ENCODE measurements around the gene SLC25A11. TPM values are rescaled to one million over a fixed set of nuclear protein-coding genes. Genes with fewer than 3 reads are reported as not detected.
"Not testable (repeated sequence)": the region's sequence is repeated elsewhere in the genome, so short reads cannot be mapped to it uniquely, and the experiment has no call there.

The SLC25A11 gene
- total RNA-seq, 2 experiments from 2014 or later, result 91.7 to 92.9 TPM

DNA sequence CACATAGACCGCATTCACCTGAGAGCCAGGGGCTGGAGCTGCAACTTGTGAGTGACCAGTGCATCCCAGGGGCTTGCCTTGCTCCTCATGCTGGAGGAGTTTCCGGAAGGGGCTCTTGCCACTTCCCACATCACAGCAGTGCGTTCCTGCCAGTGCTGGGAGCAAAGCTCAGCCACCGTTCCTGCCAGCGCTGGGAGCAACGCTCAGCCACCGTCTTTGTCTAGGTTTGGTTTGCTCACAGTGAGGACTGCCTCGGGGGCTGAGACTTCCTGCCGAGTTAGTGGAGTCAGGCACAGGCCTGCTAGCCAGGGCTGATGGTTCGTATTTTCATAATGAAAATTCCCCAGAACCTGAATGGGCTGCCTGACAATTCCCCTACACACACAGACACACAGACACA is 31.5 kb downstream of the SLC25A11 start:
- ChIA-PET POLR2A (interaction anchor here (0.8 kb wide), 1 partner anchor 31 kb away, joined by 3 read pairs; the partner anchor contains the start of gene SLC25A11), CTCF (interaction anchor here (0.9 to 1.9 kb wide), 10 partner anchors 9 to 152 kb away, joined by 3 to 12 read pairs (median 4); partner anchors contain the start of genes C17orf107, CAMTA2, RNF167 and SLC25A11)

DNA sequence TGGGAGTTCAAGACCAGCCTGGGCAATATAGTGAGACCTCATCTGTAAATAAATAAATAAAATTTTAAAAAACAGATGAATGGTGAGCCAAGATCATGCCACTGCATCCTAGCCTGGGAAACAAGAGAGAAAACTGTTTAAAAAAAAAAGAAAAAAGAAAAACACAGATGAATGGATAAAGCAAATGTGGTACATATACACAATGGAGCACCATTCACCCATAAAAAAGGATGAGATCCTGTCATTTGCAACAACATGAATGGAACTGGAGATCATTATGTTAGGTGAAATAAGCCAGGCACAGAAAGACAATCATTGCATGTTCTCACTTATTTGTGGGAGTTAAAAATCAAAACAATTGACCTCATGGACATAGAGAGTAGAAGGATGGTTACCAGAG is 33.2 kb downstream of the SLC25A11 start:
- CTCF ChIA-PET, POLR2A ChIA-PET: not testable (repeated sequence)

DNA sequence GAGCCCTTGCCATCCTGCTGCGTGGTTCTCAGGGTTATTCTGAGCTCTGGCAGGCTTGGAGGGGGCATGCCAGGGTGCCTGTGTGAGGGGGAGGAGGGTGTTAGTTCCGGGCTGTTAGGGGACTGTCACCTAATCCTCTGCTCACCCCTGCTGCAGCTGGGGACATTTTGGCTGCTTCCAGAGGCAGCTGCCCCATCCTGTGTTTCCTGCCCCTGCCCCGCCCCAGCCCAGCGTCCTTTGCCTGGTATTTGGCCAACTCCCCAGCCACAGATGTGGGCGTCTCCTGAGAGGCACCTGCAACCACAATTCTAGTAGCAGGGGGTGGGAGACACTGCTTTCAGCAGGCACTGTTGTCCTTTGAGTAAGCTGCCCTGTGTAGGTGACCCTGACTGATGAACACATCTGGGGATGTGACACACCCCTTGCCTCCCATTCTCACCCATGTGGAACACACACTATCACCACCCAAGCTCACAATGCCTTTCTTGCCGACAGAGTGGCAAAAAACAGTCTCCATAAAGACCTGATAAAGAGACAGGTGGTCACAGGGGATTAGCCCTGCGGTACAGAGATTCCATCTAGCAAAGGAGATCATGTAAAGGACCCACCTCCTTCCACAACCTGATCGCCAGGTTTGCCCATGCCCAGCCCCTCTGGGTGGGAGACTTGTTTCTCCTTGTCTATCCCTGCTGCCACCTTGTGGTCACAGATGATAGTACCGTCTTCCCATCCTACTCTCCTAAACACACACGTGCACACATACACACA is 36.6 kb downstream of the SLC25A11 start, which contains the start of gene CHRNE:
Gene CHRNE (minus strand): TSS at position 48 of the 768 bp plus-strand sequence. CDS start 35 bp downstream, at position 13.
- POLR2A ChIA-PET, result interaction anchor here (0.7 to 1.2 kb wide), 2 partner anchors 113 to 1156 kb away, joined by 3 to 4 read pairs; no protein-coding TSS in a partner anchor
- CTCF ChIA-PET, result interaction anchor here (0.6 to 2.5 kb wide), 6 partner anchors 9 to 113 kb away, joined by 3 to 12 read pairs (median 4); partner anchors contain the start of genes RNF167 and SLC25A11

DNA sequence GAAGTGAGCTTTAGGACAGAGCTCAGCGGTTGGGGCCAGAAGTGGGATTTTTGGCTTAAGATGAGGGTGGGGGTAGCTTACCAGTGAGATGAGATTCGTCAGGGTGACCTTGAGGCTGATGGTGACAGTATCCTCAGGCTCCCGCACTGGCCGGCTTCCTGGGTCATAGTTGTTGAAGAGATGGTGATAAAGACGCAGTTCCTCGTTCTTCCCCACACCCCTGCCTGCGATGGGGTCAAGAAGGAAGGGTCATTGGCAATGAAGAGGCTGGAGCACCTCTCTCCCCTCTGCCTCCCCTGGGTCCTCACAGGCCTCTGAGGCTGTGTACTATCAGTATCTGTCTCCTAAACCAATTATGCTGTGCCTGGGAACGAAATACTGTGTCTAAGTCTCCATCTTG is 37.3 kb downstream of the SLC25A11 start:
- CTCF ChIA-PET, result interaction anchor here (1.5 to 2.5 kb wide), 4 partner anchors 9 to 112 kb away, joined by 4 to 12 read pairs (median 7); partner anchors contain the start of genes RNF167 and SLC25A11
- POLR2A ChIA-PET, result interaction anchor here (1.2 kb wide), 1 partner anchor 112 kb away, joined by 4 read pairs; no protein-coding TSS in a partner anchor

DNA sequence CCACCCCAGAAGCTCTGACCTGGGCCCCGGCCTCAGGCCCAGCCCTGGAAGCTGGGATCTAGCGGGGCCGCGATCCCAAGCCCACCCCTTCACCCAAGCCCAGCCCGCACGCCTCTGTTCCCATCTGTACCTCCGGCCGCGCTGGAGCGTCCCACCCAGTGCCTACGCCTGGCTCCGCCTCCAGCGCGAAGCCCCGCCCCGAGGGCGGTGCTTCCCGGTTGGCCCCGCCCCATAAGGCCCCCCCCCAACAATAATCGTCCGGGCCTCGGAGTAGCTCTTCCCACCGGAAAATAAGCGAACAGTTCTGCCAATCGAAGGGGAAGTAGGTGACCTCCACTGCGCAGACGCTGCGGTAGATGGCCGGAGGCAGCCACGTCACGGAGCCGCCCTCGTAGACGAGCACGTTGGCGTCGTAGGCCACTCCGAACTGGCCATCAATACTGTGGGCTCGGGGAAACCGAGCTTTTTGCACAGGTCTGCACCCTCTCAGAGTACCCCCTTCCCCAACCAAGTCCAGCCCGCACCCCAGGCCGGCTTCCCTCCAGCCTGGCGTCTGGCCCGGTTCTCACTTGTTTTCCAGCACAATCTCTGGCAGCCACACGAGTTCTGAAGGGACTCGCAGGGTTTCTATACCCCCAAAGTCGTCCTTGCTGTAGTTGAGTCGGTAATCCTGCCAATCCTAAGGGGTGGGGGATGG is 38.0 kb downstream of the SLC25A11 start:
- ChIA-PET CTCF (interaction anchor here (0.6 to 2.5 kb wide), 2 partner anchors 25 to 112 kb away, joined by 3 to 9 read pairs; no protein-coding TSS in a partner anchor), POLR2A (interaction anchor here (0.6 to 2.0 kb wide), 3 partner anchors 37 to 112 kb away, joined by 3 to 7 read pairs (median 3); no protein-coding TSS in a partner anchor)

DNA sequence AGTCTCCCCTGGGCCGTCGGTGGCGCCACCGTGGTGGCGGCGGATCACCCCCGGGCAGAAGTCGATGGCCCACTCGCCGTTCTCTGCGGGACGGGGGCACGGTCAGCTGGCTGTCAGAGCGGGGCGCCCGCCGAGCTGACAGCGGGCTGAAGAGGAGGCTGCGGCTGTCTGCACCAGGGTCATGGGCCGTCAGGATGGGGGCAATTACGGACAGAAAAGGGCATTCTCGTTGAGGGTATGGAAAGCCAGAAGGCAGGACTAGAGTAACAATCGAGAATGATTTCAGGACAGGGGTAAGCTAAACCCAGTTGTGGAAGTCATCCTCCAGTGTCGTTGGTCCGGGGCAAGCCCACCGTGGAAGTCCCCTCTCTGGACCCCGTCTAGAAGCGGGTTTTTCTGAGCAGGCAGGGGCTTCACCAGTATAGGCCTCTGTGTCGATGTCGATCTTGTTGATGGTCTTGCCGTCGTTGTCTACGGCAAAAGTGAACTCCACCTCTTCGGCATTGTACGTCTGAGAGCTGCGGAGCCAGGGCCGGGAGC is 38.7 kb downstream of the SLC25A11 start:
- POLR2A ChIA-PET, result interaction anchor here (0.6 to 2.0 kb wide), 3 partner anchors 12 to 111 kb away, joined by 3 to 7 read pairs (median 3); no protein-coding TSS in a partner anchor
- CTCF ChIA-PET, result interaction anchor here (0.6 to 2.6 kb wide), 4 partner anchors 25 to 936 kb away, joined by 3 to 17 read pairs (median 7); partner anchors contain the start of gene SPAG7

DNA sequence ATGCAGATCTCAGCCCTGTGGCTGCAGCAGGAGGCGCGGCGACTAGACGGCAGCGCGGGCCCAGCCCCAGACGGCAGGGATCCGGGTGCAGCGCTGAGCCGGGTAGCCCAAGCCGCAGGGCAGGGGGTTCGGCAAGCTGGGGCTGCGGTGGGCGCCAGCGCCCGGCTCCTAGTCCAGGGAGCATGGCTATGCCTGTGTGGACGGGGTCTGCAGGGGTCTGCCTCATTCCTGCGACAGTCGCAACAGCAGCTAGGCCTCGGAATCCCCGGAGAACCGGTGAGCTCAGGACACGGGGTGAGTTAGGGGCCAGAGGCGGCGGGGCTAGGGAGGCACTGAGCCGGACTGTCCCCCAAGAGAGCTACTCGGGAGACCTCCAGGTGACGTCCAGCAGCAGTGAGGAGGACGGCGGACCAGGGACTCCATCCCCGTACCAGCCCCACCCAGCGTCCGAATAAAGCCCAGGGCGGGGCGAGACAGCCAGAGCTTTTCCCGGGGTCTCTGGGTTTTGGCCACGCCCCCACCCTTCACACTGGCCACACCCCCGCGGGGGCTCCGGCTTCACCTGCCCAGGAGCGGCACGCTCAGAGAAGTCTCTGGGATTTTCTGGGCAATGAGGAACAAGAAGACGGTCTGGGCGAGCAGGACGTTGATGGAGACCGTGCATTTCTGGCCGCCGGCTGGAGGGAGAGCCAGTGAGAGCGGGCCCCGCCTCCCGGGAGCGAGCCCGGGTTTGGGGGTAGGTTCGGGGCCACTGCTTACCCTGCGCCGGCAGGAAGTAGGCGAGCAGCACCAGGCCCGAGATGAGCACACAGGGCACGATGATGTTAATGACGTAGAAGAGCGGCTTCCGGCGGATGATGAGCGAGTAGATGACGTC is 39.4 kb downstream of the SLC25A11 start:
- ChIA-PET POLR2A (interaction anchor here (0.5 to 2.0 kb wide), 8 partner anchors 13 to 196 kb away, joined by 3 to 7 read pairs (median 4); partner anchors contain the start of gene ARRB2), CTCF (interaction anchor here (0.6 to 3.0 kb wide), 7 partner anchors 9 to 935 kb away, joined by 3 to 17 read pairs (median 9); partner anchors contain the start of genes RNF167, SLC25A11 and SPAG7)

DNA sequence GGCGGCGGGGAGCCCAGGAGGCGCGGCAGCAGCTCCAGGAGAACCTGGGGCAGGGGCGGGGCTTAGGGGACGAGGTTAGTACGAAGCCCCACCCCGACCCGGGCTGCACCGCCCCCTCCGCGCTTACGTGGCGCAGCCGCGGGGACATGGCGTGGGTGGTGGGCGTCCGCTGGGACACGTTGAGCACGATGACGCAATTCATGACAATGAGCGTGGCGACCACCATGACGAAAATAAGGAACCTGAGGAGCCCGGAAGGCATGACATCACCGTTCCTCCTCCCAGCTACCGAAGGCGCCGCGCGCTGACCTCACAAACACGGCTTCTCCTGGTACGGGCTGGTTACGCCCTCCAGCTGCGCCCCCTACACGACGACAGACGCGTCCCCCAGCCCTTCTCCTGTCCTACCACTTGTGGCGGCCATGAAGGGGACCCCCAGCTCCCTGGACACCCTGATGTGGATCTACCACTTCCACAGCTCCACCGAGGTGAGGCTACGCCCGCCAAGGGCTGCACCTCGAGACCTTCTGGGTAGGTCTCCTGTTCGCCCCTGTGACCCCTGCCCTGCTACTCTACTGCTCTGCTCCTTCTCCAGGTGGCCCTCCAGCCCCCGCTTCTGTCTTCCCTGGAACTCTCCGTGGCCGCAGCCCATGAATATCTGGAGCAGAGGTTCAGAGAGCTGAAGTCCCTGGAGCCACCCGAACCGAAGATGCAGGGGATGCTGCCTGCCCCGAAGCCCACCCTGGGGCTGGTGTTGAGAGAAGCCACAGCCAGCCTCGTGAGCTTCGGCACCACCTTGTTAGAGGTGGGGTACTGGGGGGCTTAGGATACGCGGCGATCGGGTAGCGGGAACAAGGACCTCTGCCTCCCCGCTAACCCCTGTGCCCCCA is 40.3 kb downstream of the SLC25A11 start, which contains the start of gene C17orf107:
Gene C17orf107 (plus strand): TSS at position 196 of the 890 bp plus-strand sequence. CDS start 227 bp downstream, at position 423.
- POLR2A ChIA-PET, result interaction anchor here (0.7 to 2.0 kb wide), 8 partner anchors 40 to 195 kb away, joined by 3 to 7 read pairs (median 4); partner anchors contain the start of genes ARRB2, RNF167 and SLC25A11
- CTCF ChIA-PET, result interaction anchor here (0.9 to 3.0 kb wide), 9 partner anchors 9 to 204 kb away, joined by 3 to 17 read pairs (median 5); partner anchors contain the start of genes PLD2, RNF167, SLC25A11 and SPAG7

DNA sequence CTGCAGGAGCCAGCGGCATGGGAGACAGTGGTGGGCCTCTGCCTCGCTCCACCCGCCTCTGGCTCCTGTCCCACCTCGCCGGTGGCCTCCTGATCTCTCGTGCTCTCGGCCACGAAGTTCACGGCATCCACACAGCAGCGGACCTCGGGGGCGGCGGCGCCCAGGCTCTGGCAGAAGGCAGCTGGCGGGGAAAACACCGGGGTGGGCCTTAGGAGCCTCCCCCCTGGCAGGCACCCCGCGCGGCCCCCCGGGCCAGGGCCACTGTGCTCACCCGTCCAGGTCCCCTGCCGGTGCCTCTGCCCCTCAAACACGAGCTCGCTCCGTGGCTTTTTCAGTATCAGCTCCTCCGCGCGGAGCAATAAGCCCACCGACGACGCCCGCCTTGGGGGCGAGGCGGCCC is 40.9 kb downstream of the SLC25A11 start:
- ChIA-PET CTCF (interaction anchor here (0.9 to 3.0 kb wide), 8 partner anchors 10 to 203 kb away, joined by 3 to 17 read pairs (median 7); partner anchors contain the start of genes PLD2, RNF167, SLC25A11 and SPAG7), POLR2A (interaction anchor here (1.0 to 1.2 kb wide), 3 partner anchors 41 to 189 kb away, joined by 4 to 6 read pairs (median 4); partner anchors contain the start of genes ARRB2, RNF167 and SLC25A11)

DNA sequence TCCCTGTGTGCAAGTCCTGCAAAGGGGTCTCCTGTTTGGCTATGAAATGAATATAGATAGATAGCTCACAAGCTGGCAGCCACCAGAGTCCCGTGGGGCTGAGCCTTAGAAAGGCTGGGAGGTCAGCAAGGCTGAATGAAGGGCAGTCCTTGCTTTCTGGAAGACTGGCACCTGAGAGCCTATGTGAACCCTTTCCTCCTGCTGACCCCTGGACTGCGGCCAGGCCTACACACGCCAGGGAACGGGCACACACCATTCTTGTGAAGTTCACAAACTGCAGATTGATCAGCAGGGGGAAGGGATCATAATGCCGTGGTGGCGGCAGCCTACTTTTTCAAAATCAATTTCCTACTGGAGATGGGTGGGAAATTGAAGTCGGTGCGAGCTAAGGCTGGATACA is 41.5 kb downstream of the SLC25A11 start:
- ChIA-PET POLR2A (interaction anchor here (1.0 kb wide), 1 partner anchor 108 kb away, joined by 6 read pairs; no protein-coding TSS in a partner anchor), CTCF (interaction anchor here (1.1 to 3.0 kb wide), 3 partner anchors 10 to 76 kb away, joined by 3 to 12 read pairs (median 10); no protein-coding TSS in a partner anchor)

DNA sequence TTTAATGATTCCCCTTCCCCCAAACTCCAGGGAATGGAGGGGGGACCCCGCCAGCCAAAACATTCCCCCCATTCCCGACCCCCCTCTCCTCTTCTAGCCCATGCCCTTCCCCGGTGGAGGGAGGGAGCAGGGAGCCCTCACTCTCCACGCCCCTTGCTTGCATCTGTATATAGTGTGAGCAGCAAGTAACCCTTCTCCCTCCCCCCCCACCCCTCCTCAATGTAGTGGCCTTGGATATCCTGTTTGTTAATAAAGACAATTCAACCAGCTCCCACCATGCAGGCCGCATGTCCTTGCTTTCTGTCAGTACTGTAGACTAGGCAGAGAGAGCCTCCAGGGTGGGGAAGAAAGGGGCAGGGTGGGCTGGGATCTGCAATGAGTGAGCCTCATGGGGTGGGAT is 42.1 kb downstream of the SLC25A11 start:
- CTCF ChIA-PET, result interaction anchor here (3.0 kb wide), 1 partner anchor 9 kb away, joined by 10 read pairs; no protein-coding TSS in a partner anchor
- POLR2A ChIA-PET, result no interaction called here

DNA sequence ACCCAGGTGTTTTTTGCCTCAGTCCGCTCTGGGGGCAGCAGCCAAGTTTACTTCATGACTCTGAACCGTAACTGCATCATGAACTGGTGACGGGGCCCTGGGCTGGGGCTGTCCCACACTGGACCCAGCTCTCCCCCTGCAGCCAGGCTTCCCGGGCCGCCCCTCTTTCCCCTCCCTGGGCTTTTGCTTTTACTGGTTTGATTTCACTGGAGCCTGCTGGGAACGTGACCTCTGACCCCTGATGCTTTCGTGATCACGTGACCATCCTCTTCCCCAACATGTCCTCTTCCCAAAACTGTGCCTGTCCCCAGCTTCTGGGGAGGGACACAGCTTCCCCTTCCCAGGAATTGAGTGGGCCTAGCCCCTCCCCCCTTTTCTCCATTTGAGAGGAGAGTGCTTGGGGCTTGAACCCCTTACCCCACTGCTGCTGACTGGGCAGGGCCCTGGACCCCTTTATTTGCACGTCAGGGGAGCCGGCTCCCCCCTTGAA is 42.6 kb downstream of the SLC25A11 start:
- POLR2A ChIA-PET, result no interaction called here
- CTCF ChIA-PET, result no interaction called here

DNA sequence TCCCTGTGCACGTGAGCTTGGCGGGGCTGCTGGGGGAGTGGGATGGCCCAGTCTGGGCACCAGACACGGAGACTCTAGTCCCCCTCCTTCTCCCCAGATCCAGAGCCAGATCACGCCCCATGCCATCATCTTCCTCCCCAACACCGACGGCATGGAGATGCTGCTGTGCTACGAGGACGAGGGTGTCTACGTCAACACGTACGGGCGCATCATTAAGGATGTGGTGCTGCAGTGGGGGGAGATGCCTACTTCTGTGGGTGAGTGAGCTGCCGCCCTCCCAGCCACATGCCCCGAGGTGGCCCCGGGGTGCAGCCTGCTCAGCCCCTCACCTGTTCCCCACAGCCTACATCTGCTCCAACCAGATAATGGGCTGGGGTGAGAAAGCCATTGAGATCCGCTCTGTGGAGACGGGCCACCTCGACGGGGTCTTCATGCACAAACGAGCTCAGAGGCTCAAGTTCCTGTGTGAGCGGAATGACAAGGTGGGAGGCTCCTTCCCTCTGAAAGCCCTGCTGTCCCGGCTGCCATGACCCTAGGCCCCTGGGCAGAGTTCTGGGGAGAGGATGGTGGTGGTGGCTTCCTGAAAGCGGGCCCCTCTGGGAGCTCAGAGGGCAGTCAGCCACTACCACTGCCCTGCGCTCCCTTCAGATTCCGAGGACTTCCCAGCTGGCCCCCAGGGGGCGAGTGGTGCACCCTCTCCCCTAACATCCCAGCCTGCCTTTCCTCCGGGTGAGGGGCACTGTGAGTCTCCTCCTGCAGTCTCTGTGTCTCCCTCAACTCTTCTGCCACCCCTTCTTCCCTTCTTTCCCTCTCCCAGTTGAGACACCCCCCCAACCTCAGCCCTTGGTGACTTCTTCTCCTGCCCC is 43.3 kb downstream of the SLC25A11 start:
- ChIA-PET POLR2A (no interaction called here), CTCF (no interaction called here)

DNA sequence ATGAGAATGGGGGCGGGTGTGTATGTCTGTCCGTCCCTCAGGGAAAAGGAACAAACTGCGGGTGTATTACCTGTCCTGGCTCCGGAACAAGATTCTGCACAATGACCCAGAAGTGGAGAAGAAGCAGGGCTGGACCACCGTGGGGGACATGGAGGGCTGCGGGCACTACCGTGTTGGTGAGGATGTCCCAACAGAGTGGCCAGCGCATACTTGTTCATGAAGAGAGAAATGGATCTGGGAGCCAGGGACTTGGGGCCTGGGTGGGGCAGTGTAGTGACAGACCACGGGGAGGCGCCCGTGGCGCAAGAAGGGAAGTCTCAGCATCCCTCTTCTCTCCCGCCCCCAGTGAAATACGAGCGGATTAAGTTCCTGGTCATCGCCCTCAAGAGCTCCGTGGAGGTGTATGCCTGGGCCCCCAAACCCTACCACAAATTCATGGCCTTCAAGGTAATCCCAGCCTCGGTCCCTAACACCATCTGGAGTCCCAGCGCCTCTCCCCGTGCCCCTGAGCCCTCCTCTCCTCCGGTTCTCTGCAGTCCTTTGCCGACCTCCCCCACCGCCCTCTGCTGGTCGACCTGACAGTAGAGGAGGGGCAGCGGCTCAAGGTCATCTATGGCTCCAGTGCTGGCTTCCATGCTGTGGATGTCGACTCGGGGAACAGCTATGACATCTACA is 44.1 kb downstream of the SLC25A11 start:
- ChIA-PET CTCF (no interaction called here), POLR2A (no interaction called here)

DNA sequence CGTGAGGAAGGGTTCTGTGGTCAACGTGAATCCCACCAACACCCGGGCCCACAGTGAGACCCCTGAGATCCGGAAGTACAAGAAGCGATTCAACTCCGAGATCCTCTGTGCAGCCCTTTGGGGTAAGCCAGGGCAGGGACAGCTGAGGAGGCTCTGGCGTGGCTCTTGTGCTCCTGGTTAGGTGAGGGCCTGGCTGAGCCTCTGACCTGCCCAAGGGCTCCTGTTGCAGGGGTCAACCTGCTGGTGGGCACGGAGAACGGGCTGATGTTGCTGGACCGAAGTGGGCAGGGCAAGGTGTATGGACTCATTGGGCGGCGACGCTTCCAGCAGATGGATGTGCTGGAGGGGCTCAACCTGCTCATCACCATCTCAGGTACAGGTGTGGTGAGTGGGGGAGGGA is 44.7 kb downstream of the SLC25A11 start:
- ChIA-PET POLR2A (no interaction called here), CTCF (interaction anchor here (1.4 kb wide), 1 partner anchor 106 kb away, joined by 6 read pairs; the partner anchor contains the start of gene GLTPD2)
